Duodenal mucosa (tissue), 2 donors: ENCODE data around the gene STK4.

Experiments used
- H3K27ac ChIP-seq: one replicate; pipeline ENCODE4 v1.7.0; 2013; ENCODE audit warnings: low read depth, low read length
- H3K27me3 ChIP-seq, 2 donors: one replicate each; pipeline ENCODE4 v1.7.0; 2013; ENCODE audit warnings: low read length in 2 of 2, control low read depth in 1 of 2; ENCODE audit not compliant: insufficient read depth in 2 of 2, control insufficient read depth in 1 of 2
- H3K36me3 ChIP-seq, 2 donors: one replicate each; pipeline ENCODE4 v1.7.0; 2013; ENCODE audit warnings: low read length in 2 of 2, control low read depth in 1 of 2; ENCODE audit not compliant: insufficient read depth in 2 of 2, control insufficient read depth in 1 of 2
- H3K4me1 ChIP-seq, 2 donors: one replicate each; pipeline ENCODE4 v1.7.0; 2013; ENCODE audit warnings: low read length in 2 of 2, control low read depth in 1 of 2; ENCODE audit not compliant: insufficient read depth in 2 of 2, control insufficient read depth in 1 of 2
- H3K4me3 ChIP-seq, 2 donors: one replicate each; pipeline ENCODE4 v1.7.0; 2013; ENCODE audit warnings: low read length in 2 of 2, low read depth in 1 of 2
- H3K9ac ChIP-seq, 2 donors: one replicate each; pipeline ENCODE4 v1.7.0; 2013; ENCODE audit warnings: low read length in 2 of 2, low read depth in 1 of 2
- H3K9me3 ChIP-seq, 2 donors: one replicate each; pipeline ENCODE4 v1.7.0; 2013; ENCODE audit warnings: low read length in 2 of 2, control low read depth in 1 of 2; ENCODE audit not compliant: control insufficient read depth in 1 of 2

Gene STK4

GRCh38 chr20:45098103-45098773 is 131.9 kb downstream of the STK4 start:
- peaks cover 32 to 49% of the 10 kb centered on the region in 2 donors for H3K27me3 ChIP-seq
- no peaks in the 10 kb centered on the region for H3K9me3 ChIP-seq
- no peak overlapping the region for H3K9ac ChIP-seq
- H3K4me1 ChIP-seq = no peaks in the 10 kb centered on the region
- peak overlapping the region; percentile 5 to 7 for H3K4me3 ChIP-seq
- H3K36me3 ChIP-seq = no peaks in the 10 kb centered on the region
- no peak overlapping the region for H3K27ac ChIP-seq

GRCh38 chr20:45100563-45101245 is 134.4 kb downstream of the STK4 start, which contains the start of gene KCNS1:
TSS of gene KCNS1 (minus strand) at chr20:45101127. CDS start at chr20:45099236, 1,891 bp downstream.
- H3K4me1 ChIP-seq = no peaks in the 10 kb centered on the region

GRCh38 chr20:45101333-45101850 is 135.1 kb downstream of the STK4 start:
- no peaks in the 10 kb centered on the region for H3K4me1 ChIP-seq
- H3K27me3 ChIP-seq = peaks cover 30 to 47% of the 10 kb centered on the region in 2 donors
- H3K9me3 ChIP-seq = no peaks in the 10 kb centered on the region
- no peak overlapping the region for H3K27ac ChIP-seq
- peak overlapping the region in 1 of 2 donors; percentile 4 for H3K9ac ChIP-seq
- no peaks in the 10 kb centered on the region for H3K36me3 ChIP-seq
- H3K4me3 ChIP-seq = no peak overlapping the region

More at GRCh38 chr20:45100563-45101245, 134.4 kb downstream of the STK4 start, which contains the start of gene KCNS1:
- no peaks in the 10 kb centered on the region for H3K9me3 ChIP-seq
- H3K27me3 ChIP-seq = peaks cover 32 to 49% of the 10 kb centered on the region in 2 donors
- peak within 1 kb of the TSS in 1 of 2 donors; percentile 4 for H3K9ac ChIP-seq
- H3K4me3 ChIP-seq = peak within 1 kb of the TSS in 1 of 2 donors; percentile 16
- H3K36me3 ChIP-seq = no peaks in the 10 kb centered on the region
- H3K27ac ChIP-seq = no peak within 1 kb of the TSS

- Histone ChIP-seq H3K4me3 (no peak overlapping the region), H3K36me3 (no peaks in the 10 kb centered on the region), H3K9ac (no peak overlapping the region), H3K27me3 (peaks cover 20 to 34% of the 10 kb centered on the region in 2 donors), H3K4me1 (no peaks in the 10 kb centered on the region), H3K27ac (no peak overlapping the region), H3K9me3 (no peaks in the 10 kb centered on the region)
Measured at GRCh38 chr20:45103072-45103471, 136.8 kb downstream of the STK4 start.

- peaks cover 9 to 21% of the 10 kb centered on the region in 2 donors for H3K27me3 ChIP-seq
- H3K9ac ChIP-seq = no peak overlapping the region
- no peak overlapping the region for H3K4me3 ChIP-seq
- no peaks in the 10 kb centered on the region for H3K9me3 ChIP-seq
- H3K27ac ChIP-seq = no peak overlapping the region
- no peaks in the 10 kb centered on the region for H3K4me1 ChIP-seq
- H3K36me3 ChIP-seq = no peaks in the 10 kb centered on the region
Measured at GRCh38 chr20:45104786-45105185, 138.5 kb downstream of the STK4 start.

- Histone ChIP-seq H3K9ac (no peak overlapping the region), H3K36me3 (no peaks in the 10 kb centered on the region), H3K9me3 (no peaks in the 10 kb centered on the region), H3K4me1 (no peaks in the 10 kb centered on the region), H3K4me3 (no peak overlapping the region), H3K27ac (no peak overlapping the region), H3K27me3 (peaks cover 4 to 16% of the 10 kb centered on the region in 2 donors)
Measured at GRCh38 chr20:45105317-45105716, 139.0 kb downstream of the STK4 start.

GRCh38 chr20:45109634-45110033 is 143.3 kb downstream of the STK4 start:
- Histone ChIP-seq H3K9me3 (no peaks in the 10 kb centered on the region), H3K9ac (no peak overlapping the region), H3K36me3 (no peaks in the 10 kb centered on the region), H3K27me3 (peaks cover 0 to 3% of the 10 kb centered on the region in 2 donors), H3K4me1 (no peaks in the 10 kb centered on the region), H3K27ac (no peak overlapping the region), H3K4me3 (no peak overlapping the region)

GRCh38 chr20:45110301-45110700 is 144.0 kb downstream of the STK4 start:
- Histone ChIP-seq H3K4me3 (no peak overlapping the region), H3K36me3 (no peaks in the 10 kb centered on the region), H3K9ac (no peak overlapping the region), H3K4me1 (no peaks in the 10 kb centered on the region), H3K9me3 (no peaks in the 10 kb centered on the region), H3K27ac (no peak overlapping the region), H3K27me3 (peaks cover 0 to 3% of the 10 kb centered on the region in 2 donors)

GRCh38 chr20:45111285-45111684 is 145.0 kb downstream of the STK4 start:
- Histone ChIP-seq H3K27ac (no peak overlapping the region), H3K9me3 (no peaks in the 10 kb centered on the region), H3K9ac (no peak overlapping the region), H3K4me1 (no peaks in the 10 kb centered on the region), H3K27me3 (peaks cover 0 to 5% of the 10 kb centered on the region in 2 donors), H3K36me3 (no peaks in the 10 kb centered on the region), H3K4me3 (no peak overlapping the region)

- H3K36me3 ChIP-seq = no peaks in the 10 kb centered on the region
- H3K27me3 ChIP-seq = peaks cover 0 to 5% of the 10 kb centered on the region in 2 donors
- no peak overlapping the region for H3K27ac ChIP-seq
- H3K4me1 ChIP-seq = no peaks in the 10 kb centered on the region
- no peaks in the 10 kb centered on the region for H3K9me3 ChIP-seq
- no peak overlapping the region for H3K9ac ChIP-seq
- H3K4me3 ChIP-seq = no peak overlapping the region
Measured at GRCh38 chr20:45111799-45112471, 145.6 kb downstream of the STK4 start.
